Measurements from ENCODE around the gene XPNPEP2.

XPNPEP2 gene

DNA sequence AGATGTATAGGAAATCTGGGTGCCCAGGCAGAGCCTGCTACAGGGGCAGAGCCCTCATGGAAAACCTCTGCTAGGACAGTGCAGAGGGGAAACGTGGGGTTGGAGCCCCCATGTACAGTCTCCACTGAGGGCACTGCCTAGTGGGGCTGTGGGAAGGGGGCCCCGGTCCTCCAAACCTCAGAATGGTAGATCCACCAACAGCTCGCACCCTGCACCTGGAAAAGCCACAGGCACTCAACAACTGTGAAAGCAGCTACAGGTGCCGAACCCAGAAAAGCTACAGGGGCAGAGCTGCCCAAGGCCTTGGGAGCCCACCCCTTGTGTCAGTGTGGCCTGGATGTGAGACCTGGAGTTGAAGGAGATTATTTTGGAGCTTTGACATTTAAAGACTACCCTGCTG lies 5.4 kb upstream of the XPNPEP2 start:
- no peak overlapping the region for H2BK12ac ChIP-seq (ENCODE audit: low read length in 2 of 2)
- no peaks in the 10 kb centered on the region for H3K36me3 ChIP-seq (ENCODE audit: control insufficient read depth in 1 of 2, insufficient read depth in 2 of 2, low read depth in 1 of 2, low read length in 2 of 2)
- no peak overlapping the region for H3K4ac ChIP-seq (ENCODE audit: low read depth in 1 of 2, low read length in 2 of 2)
- no peak overlapping the region for H3K4me3 ChIP-seq (ENCODE audit: insufficient read depth in 1 of 2, low read depth in 1 of 2, low read length in 2 of 2)
- no peak overlapping the region for H3K23ac ChIP-seq (ENCODE audit: low read length in 2 of 2)
- H4K91ac ChIP-seq (ENCODE audit: low read length), result no peak overlapping the region
- no peak overlapping the region for H3K14ac ChIP-seq (ENCODE audit: low read length in 2 of 2)
- no peak overlapping the region for H2BK5ac ChIP-seq (ENCODE audit: low read depth, low read length, poor library complexity, severe bottlenecking)
- H3K9ac ChIP-seq (ENCODE audit: low read length), result no peak overlapping the region
- no peak overlapping the region for H4K8ac ChIP-seq (ENCODE audit: low read length)
- no peaks in the 10 kb centered on the region for H3K4me1 ChIP-seq (ENCODE audit: control insufficient read depth, insufficient read depth, low read depth, low read length)
- H3K9me3 ChIP-seq (ENCODE audit: control insufficient read depth, low read length), result no peaks in the 10 kb centered on the region
- WGBS, result 100% methylated on average over 2 of the region's 4 CpGs
- no peaks in the 10 kb centered on the region for H3K79me1 ChIP-seq (replicated peaks; ENCODE audit: low read length, poor library complexity, severe bottlenecking)
- no peak overlapping the region for H3K4me2 ChIP-seq (ENCODE audit: low read length, poor library complexity, severe bottlenecking)
- no peak for DNase-seq
- H2BK120ac ChIP-seq (ENCODE audit: low read depth, low read length), result no peak overlapping the region
- no peak overlapping the region for H2BK15ac ChIP-seq (ENCODE audit: low read depth, poor library complexity, severe bottlenecking)
- H3K27me3 ChIP-seq (ENCODE audit: control insufficient read depth in 1 of 2, insufficient read depth in 1 of 2, low read length in 2 of 2), result peaks cover 0 to 29% of the 10 kb centered on the region in 2 experiments
- no peak overlapping the region for H2AK5ac ChIP-seq (ENCODE audit: low read length, severe bottlenecking)
- no peak overlapping the region for H2AFZ ChIP-seq (ENCODE audit: low read depth, low read length)
- H3K18ac ChIP-seq (ENCODE audit: low read depth in 1 of 2, low read length in 2 of 2), result no peak overlapping the region
- no peak overlapping the region for H3K27ac ChIP-seq (ENCODE audit: low read length, poor library complexity, severe bottlenecking)

DNA sequence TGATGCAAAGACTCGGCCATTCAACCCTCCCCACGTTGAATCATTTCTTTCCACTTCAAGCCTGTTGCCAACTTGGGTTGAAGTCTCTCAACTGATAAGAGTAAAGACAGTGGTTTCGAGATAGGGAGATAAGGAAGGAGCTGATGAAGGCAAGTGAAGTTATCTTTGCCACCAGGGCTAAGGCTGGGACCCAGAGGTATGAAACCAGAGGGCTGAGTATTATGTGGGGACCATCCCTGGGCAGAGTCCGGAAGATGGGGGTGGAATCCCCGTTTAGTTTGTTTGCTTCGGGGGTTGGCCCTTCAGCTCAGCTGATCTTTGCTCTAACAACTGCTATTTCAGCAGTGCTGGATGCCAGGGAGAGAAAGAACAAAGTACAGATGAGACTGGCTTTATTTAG lies 2.3 kb upstream of the XPNPEP2 start:
- H3K27me3 ChIP-seq (ENCODE audit: control insufficient read depth in 1 of 2, insufficient read depth in 1 of 2, low read length in 2 of 2), result peaks cover 0 to 16% of the 10 kb centered on the region in 2 experiments
- H2AK5ac ChIP-seq (ENCODE audit: low read length, severe bottlenecking), result no peak overlapping the region
- H3K79me1 ChIP-seq (replicated peaks; ENCODE audit: low read length, poor library complexity, severe bottlenecking), result no peaks in the 10 kb centered on the region
- no peak overlapping the region for H3K4me3 ChIP-seq (ENCODE audit: insufficient read depth in 1 of 2, low read depth in 1 of 2, low read length in 2 of 2)
- no peaks in the 10 kb centered on the region for H3K9me3 ChIP-seq (ENCODE audit: control insufficient read depth, low read length)
- 62% methylated on average over 4 of the region's 6 CpGs for WGBS
- H3K36me3 ChIP-seq (ENCODE audit: control insufficient read depth in 1 of 2, insufficient read depth in 2 of 2, low read depth in 1 of 2, low read length in 2 of 2), result no peaks in the 10 kb centered on the region
- H4K91ac ChIP-seq (ENCODE audit: low read length), result no peak overlapping the region
- no peak overlapping the region for H2AFZ ChIP-seq (ENCODE audit: low read depth, low read length)
- H2BK120ac ChIP-seq (ENCODE audit: low read depth, low read length), result no peak overlapping the region
- H3K18ac ChIP-seq (ENCODE audit: low read depth in 1 of 2, low read length in 2 of 2), result no peak overlapping the region
- no peak overlapping the region for H3K14ac ChIP-seq (ENCODE audit: low read length in 2 of 2)
- H3K27ac ChIP-seq (ENCODE audit: low read length, poor library complexity, severe bottlenecking), result no peak overlapping the region
- no peak overlapping the region for H4K8ac ChIP-seq (ENCODE audit: low read length)
- no peak overlapping the region for H3K4me2 ChIP-seq (ENCODE audit: low read length, poor library complexity, severe bottlenecking)
- no peak overlapping the region for H2BK12ac ChIP-seq (ENCODE audit: low read length in 2 of 2)
- no peak overlapping the region for H3K4ac ChIP-seq (ENCODE audit: low read depth in 1 of 2, low read length in 2 of 2)
- DNase-seq, result no peak
- no peak overlapping the region for H3K23ac ChIP-seq (ENCODE audit: low read length in 2 of 2)
- no peak overlapping the region for H3K9ac ChIP-seq (ENCODE audit: low read length)
- no peaks in the 10 kb centered on the region for H3K4me1 ChIP-seq (ENCODE audit: control insufficient read depth, insufficient read depth, low read depth, low read length)
- H2BK15ac ChIP-seq (ENCODE audit: low read depth, poor library complexity, severe bottlenecking), result no peak overlapping the region
- no peak overlapping the region for H2BK5ac ChIP-seq (ENCODE audit: low read depth, low read length, poor library complexity, severe bottlenecking)

DNA sequence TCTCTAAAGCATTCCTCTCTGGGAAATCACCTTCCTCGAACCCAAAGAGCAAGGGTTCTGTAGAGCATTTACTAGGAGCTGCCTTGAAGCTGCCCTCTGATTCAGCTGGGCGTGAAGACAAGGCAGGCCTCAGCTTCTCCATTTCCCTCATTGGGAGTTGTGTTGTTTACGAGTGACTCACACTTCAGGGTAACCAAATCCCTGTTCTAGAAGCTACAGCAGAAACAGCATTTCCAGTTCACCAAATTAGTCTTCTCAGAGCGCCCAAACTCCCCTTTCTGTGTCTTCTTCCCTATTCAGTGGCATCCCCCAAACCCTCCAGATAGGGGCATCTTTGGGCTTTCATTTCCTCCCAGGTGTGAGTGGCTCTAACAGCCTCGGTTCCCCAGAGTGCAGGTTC lies 863 bp upstream of the XPNPEP2 start:
- H3K9ac ChIP-seq (ENCODE audit: low read length), result peak overlapping the region; percentile 77
- WGBS, result 57% methylated on average over 5 of the region's 5 CpGs

DNA sequence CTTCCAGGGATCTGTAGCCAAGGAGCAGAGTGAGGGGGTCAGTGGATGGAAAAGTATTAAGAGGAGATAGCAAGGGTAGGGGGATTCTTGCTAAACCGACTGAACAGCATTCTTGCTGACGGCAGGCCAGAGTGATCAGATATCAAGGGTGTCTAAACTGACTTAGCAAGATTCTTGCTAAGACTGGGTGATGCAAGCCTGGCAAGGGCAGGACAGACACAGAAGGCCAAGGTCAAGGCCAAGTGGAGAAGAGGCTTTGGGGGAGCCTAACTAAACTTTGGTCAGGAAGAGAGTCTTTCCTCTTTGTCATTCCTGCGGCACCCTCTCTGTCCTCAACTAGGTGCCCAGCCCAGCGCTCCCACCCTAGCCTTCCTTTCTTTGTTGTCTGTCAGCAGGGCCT lies 799 bp downstream of the XPNPEP2 start:
- Histone ChIP-seq H2BK5ac (ENCODE audit: low read depth, low read length, poor library complexity, severe bottlenecking) (no peak overlapping the region), H2AK5ac (ENCODE audit: low read length, severe bottlenecking) (no peak overlapping the region), H3K14ac (ENCODE audit: low read length in 2 of 2) (peak overlapping the region in 1 of 2 experiments; percentile 60), H3K9ac (ENCODE audit: low read length) (peak overlapping the region; percentile 77), H3K23ac (ENCODE audit: low read length in 2 of 2) (no peak overlapping the region), H3K36me3 (ENCODE audit: control insufficient read depth in 1 of 2, insufficient read depth in 2 of 2, low read depth in 1 of 2, low read length in 2 of 2) (no peaks in the 10 kb centered on the region), H2BK15ac (ENCODE audit: low read depth, poor library complexity, severe bottlenecking) (no peak overlapping the region), H3K79me1 (replicated peaks; ENCODE audit: low read length, poor library complexity, severe bottlenecking) (no peaks in the 10 kb centered on the region), H4K8ac (ENCODE audit: low read length) (no peak overlapping the region), H3K4me2 (ENCODE audit: low read length, poor library complexity, severe bottlenecking) (no peak overlapping the region), H2AFZ (ENCODE audit: low read depth, low read length) (no peak overlapping the region), H4K91ac (ENCODE audit: low read length) (no peak overlapping the region), H3K18ac (ENCODE audit: low read depth in 1 of 2, low read length in 2 of 2) (peak overlapping the region in 1 of 2 experiments; percentile 5), H3K27ac (ENCODE audit: low read length, poor library complexity, severe bottlenecking) (no peak overlapping the region), H3K4me1 (ENCODE audit: control insufficient read depth, insufficient read depth, low read depth, low read length) (no peaks in the 10 kb centered on the region), H2BK120ac (ENCODE audit: low read depth, low read length) (no peak overlapping the region), H3K4ac (ENCODE audit: low read depth in 1 of 2, low read length in 2 of 2) (no peak overlapping the region), H2BK12ac (ENCODE audit: low read length in 2 of 2) (no peak overlapping the region), H3K27me3 (ENCODE audit: control insufficient read depth in 1 of 2, insufficient read depth in 1 of 2, low read length in 2 of 2) (peaks cover 0 to 21% of the 10 kb centered on the region in 2 experiments), H3K9me3 (ENCODE audit: control insufficient read depth, low read length) (no peaks in the 10 kb centered on the region), H3K4me3 (ENCODE audit: insufficient read depth in 1 of 2, low read depth in 1 of 2, low read length in 2 of 2) (peak overlapping the region in 1 of 2 experiments; percentile 63)
- WGBS, result 95% methylated on average over 4 of the region's 4 CpGs
- no peak for DNase-seq

More for the DNA sequence above, 863 bp upstream of the XPNPEP2 start:
- H3K27ac ChIP-seq (ENCODE audit: low read length, poor library complexity, severe bottlenecking), result no peak overlapping the region
- H3K4me1 ChIP-seq (ENCODE audit: control insufficient read depth, insufficient read depth, low read depth, low read length), result no peaks in the 10 kb centered on the region
- H2AFZ ChIP-seq (ENCODE audit: low read depth, low read length), result no peak overlapping the region
- H2BK120ac ChIP-seq (ENCODE audit: low read depth, low read length), result no peak overlapping the region
- H3K23ac ChIP-seq (ENCODE audit: low read length in 2 of 2), result no peak overlapping the region
- H3K9me3 ChIP-seq (ENCODE audit: control insufficient read depth, low read length), result no peaks in the 10 kb centered on the region
- no peak overlapping the region for H3K18ac ChIP-seq (ENCODE audit: low read depth in 1 of 2, low read length in 2 of 2)
- H3K79me1 ChIP-seq (replicated peaks; ENCODE audit: low read length, poor library complexity, severe bottlenecking), result no peaks in the 10 kb centered on the region
- H3K36me3 ChIP-seq (ENCODE audit: control insufficient read depth in 1 of 2, insufficient read depth in 2 of 2, low read depth in 1 of 2, low read length in 2 of 2), result no peaks in the 10 kb centered on the region
- H3K4me3 ChIP-seq (ENCODE audit: insufficient read depth in 1 of 2, low read depth in 1 of 2, low read length in 2 of 2), result peak overlapping the region in 1 of 2 experiments; percentile 63
- H4K8ac ChIP-seq (ENCODE audit: low read length), result no peak overlapping the region
- H4K91ac ChIP-seq (ENCODE audit: low read length), result no peak overlapping the region
- H3K14ac ChIP-seq (ENCODE audit: low read length in 2 of 2), result no peak overlapping the region
- H2BK12ac ChIP-seq (ENCODE audit: low read length in 2 of 2), result no peak overlapping the region
- no peak overlapping the region for H2AK5ac ChIP-seq (ENCODE audit: low read length, severe bottlenecking)
- H3K4me2 ChIP-seq (ENCODE audit: low read length, poor library complexity, severe bottlenecking), result no peak overlapping the region
- H3K4ac ChIP-seq (ENCODE audit: low read depth in 1 of 2, low read length in 2 of 2), result no peak overlapping the region
- no peak overlapping the region for H2BK5ac ChIP-seq (ENCODE audit: low read depth, low read length, poor library complexity, severe bottlenecking)
- H2BK15ac ChIP-seq (ENCODE audit: low read depth, poor library complexity, severe bottlenecking), result no peak overlapping the region
- peaks cover 0 to 13% of the 10 kb centered on the region in 2 experiments for H3K27me3 ChIP-seq (ENCODE audit: control insufficient read depth in 1 of 2, insufficient read depth in 1 of 2, low read length in 2 of 2)
- peak; percentile 64 for DNase-seq
